GM23338 (cell line): ENCODE results near the gene KIAA1328. TPM values are rescaled to one million over a fixed set of nuclear protein-coding genes. Genes with fewer than 3 reads are reported as not detected.

Experiments
- ATAC-seq: fragments of 200-7000 bp; cut with Tn5 transposase; 3 replicates; pipeline ENCODE4 v1.9.1; 2020
- DNase-seq: peaks from one replicate; pipeline ENCODE4 v3.0.0-alpha.2; 2015; ENCODE audit warnings: low spot score
- H2AFZ ChIP-seq: fragments of 200-600 bp; sonication (generic); 2 replicates; pipeline ENCODE4 v1.8.0; 2016; ENCODE audit warnings: antibody characterized with exemption, mild to moderate bottlenecking, moderate library complexity
- H3F3A ChIP-seq: fragments of 200-600 bp; sonication (generic); replicated peaks from 2 replicates; pipeline ENCODE4 v1.8.0; 2017; ENCODE audit warnings: antibody characterized with exemption, mixed run types, low read depth
- H3K27ac ChIP-seq: fragments of 200-600 bp; sonication (generic); 2 replicates; pipeline ENCODE4 v1.6.1; 2016; ENCODE audit warnings: low read depth
- H3K27me3 ChIP-seq: fragments of 200-600 bp; sonication (generic); 2 replicates; pipeline ENCODE4 v1.8.0; 2016; ENCODE audit warnings: mild to moderate bottlenecking, mixed run types, moderate library complexity; ENCODE audit not compliant: insufficient read depth
- H3K36me3 ChIP-seq: fragments of 200-600 bp; sonication (generic); 2 replicates; pipeline ENCODE4 v1.8.0; 2016; ENCODE audit warnings: mild to moderate bottlenecking; ENCODE audit not compliant: insufficient read depth
- H3K4me1 ChIP-seq: fragments of 200-600 bp; sonication (generic); 2 replicates; pipeline ENCODE4 v1.8.0; 2016; ENCODE audit warnings: mild to moderate bottlenecking, moderate library complexity; ENCODE audit not compliant: insufficient read depth
- H3K4me2 ChIP-seq: fragments of 200-600 bp; sonication (generic); 2 replicates; pipeline ENCODE4 v1.7.1; 2017; ENCODE audit warnings: mixed run types
- H3K4me3 ChIP-seq: fragments of 200-600 bp; sonication (generic); 2 replicates; pipeline ENCODE4 v1.6.1; 2016; ENCODE audit warnings: mixed run types
- H3K79me2 ChIP-seq: fragments of 200-600 bp; sonication (generic); replicated peaks from 2 replicates; pipeline ENCODE4 v1.8.0; 2017; ENCODE audit warnings: mild to moderate bottlenecking; ENCODE audit not compliant: insufficient read depth
- H3K9me2 ChIP-seq: fragments of 200-600 bp; sonication (generic); 2 replicates; pipeline ENCODE4 v1.8.0; 2017; ENCODE audit not compliant: insufficient read depth
- H4K20me1 ChIP-seq: fragments of 200-600 bp; sonication (generic); replicated peaks from 2 replicates; pipeline ENCODE4 v1.8.0; 2017; ENCODE audit warnings: mild to moderate bottlenecking; ENCODE audit not compliant: insufficient read depth
- H3K27ac Mint-ChIP-seq: 2 replicates; pipeline ENCODE4 v1.8.0; 2020; ENCODE audit warnings: inconsistent platforms, mild to moderate bottlenecking, moderate library complexity, mixed read lengths
- H3K27me3 Mint-ChIP-seq: 3 replicates; pipeline ENCODE4 v1.8.0; 2022; ENCODE audit warnings: low read depth, mild to moderate bottlenecking, moderate library complexity, mixed read lengths, inconsistent platforms; ENCODE audit not compliant: insufficient read depth, poor library complexity
- H3K36me3 Mint-ChIP-seq: 3 replicates; pipeline ENCODE4 v1.8.0; 2021; ENCODE audit warnings: low read depth, mild to moderate bottlenecking, inconsistent platforms, moderate library complexity, mixed read lengths
- H3K4me1 Mint-ChIP-seq: 3 replicates; pipeline ENCODE4 v1.8.0; 2020; ENCODE audit warnings: mild to moderate bottlenecking, inconsistent platforms, mixed read lengths
- H3K4me3 Mint-ChIP-seq: 3 replicates; pipeline ENCODE4 v1.8.0; 2021; ENCODE audit warnings: moderate library complexity, mild to moderate bottlenecking, inconsistent platforms, mixed read lengths
- H3K9me3 Mint-ChIP-seq: 3 replicates; pipeline ENCODE4 v1.8.0; 2020; ENCODE audit warnings: moderate library complexity, mild to moderate bottlenecking, inconsistent platforms, mixed read lengths
- CREB1 ChIP-seq: fragments of 250-450 bp; sonication (Bioruptor Pico); IDR thresholded peaks from 2 replicates; pipeline ENCODE4 v1.5.0; 2020; ENCODE audit warnings: low read depth, mild to moderate bottlenecking, moderate library complexity
- CTCF ChIP-seq, 2 experiments: fragments of 200-600 bp in 1 of 2; sonication (generic) in 1 of 2; conservative IDR thresholded peaks; 2 replicates each; pipeline versions ENCODE4 v1.5.1 to v1.6.1; 2016 to 2017; ENCODE audit warnings: antibody characterized with exemption in 2 of 2, low read depth in 2 of 2, mild to moderate bottlenecking in 2 of 2, moderate library complexity in 1 of 2
- EZH2 ChIP-seq: fragments of 200-600 bp; sonication (generic); IDR thresholded peaks from one replicate; pipeline ENCODE4 v1.8.0; 2017; ENCODE audit warnings: antibody characterized with exemption, mild to moderate bottlenecking, low read depth; ENCODE audit not compliant: unreplicated experiment
- EZH2phosphoT487 ChIP-seq: fragments of 200-600 bp; sonication (generic); IDR thresholded peaks from one replicate; pipeline ENCODE4 v1.8.1; 2018; ENCODE audit warnings: antibody characterized with exemption; ENCODE audit not compliant: unreplicated experiment
- JUNB ChIP-seq: IDR thresholded peaks from one replicate; pipeline ENCODE4 v1.6.1; 2016; ENCODE audit warnings: antibody characterized with exemption; ENCODE audit not compliant: unreplicated experiment
- NANOG ChIP-seq: IDR thresholded peaks from 2 replicates; pipeline ENCODE4 v1.6.1; 2016; ENCODE audit warnings: antibody characterized with exemption, borderline replicate concordance
- POLR2AphosphoS5 ChIP-seq: IDR thresholded peaks from 2 replicates; pipeline ENCODE4 v1.6.1; 2016; ENCODE audit warnings: antibody characterized with exemption, low read depth
- STAT1 ChIP-seq: IDR thresholded peaks from one replicate; pipeline ENCODE4 v1.6.1; 2016; ENCODE audit warnings: antibody characterized with exemption; ENCODE audit not compliant: unreplicated experiment
- ZNF114 ChIP-seq: fragments of 250-450 bp; sonication (Bioruptor Pico); IDR thresholded peaks from 2 replicates; pipeline ENCODE4 v1.5.0; 2020; ENCODE audit warnings: mild to moderate bottlenecking, moderate library complexity
- ZNF331 ChIP-seq: fragments of 250-450 bp; sonication (Bioruptor Pico); IDR thresholded peaks from 2 replicates; pipeline ENCODE4 v1.5.0; 2020; ENCODE audit warnings: low read depth, mild to moderate bottlenecking, moderate library complexity
- ZNF462 ChIP-seq: fragments of 250-450 bp; sonication (Bioruptor Pico); IDR thresholded peaks from 2 replicates; pipeline ENCODE4 v1.5.0; 2020; ENCODE audit warnings: mild to moderate bottlenecking, moderate library complexity
- polyA plus RNA-seq: library from polyadenylated mRNA; unstranded; fragments of >200 nt; fragmentation: Nextera tagmentation; extraction: Ambion mirVana; gene quantifications from 2 replicates; pipeline ENCODE4 v1.2.1, GENCODE V29; 2016
- total RNA-seq: library from RNA; depleted of rRNA; stranded (reverse); fragments of >200 nt; shearing (Covaris generic); gene quantifications from 2 replicates; pipeline ENCODE4 v1.2.3, GENCODE V29; 2014
- TF ChIP-seq, protein P1 (sequence below): IDR thresholded peaks from one replicate; pipeline ENCODE4 v1.6.1; 2018; ENCODE audit warnings: antibody characterized with exemption; ENCODE audit not compliant: unreplicated experiment
- TF ChIP-seq, protein P2 (sequence below): IDR thresholded peaks from 2 replicates; pipeline ENCODE4 v1.6.1; 2016; ENCODE audit warnings: antibody characterized with exemption

KIAA1328 gene
- total and polyA plus RNA-seq, 2 experiments from 2014 or later, result 5.2 to 8.4 TPM

DNA sequence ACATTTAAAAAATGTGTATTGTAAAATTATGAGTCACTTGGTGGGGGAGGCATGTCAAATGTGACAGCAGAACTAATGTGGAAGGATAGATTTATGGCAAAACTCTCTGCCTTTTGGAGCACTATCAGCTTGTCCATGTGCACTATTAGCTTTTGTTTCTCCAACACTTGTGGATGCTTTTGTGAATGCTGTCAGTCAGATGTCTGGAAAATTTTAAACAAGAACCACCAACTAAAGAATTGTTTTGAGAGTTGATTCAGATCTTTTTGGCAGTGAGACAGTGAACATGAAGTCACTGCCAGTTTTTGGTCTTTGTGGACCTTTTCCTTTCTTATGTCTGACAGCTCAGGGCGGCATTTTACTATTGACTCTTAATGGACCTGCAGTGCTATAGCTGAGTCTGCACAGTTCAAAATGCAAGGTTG, 72.4 kb downstream of the KIAA1328 start:
- Mint-ChIP-seq H3K4me3 (no peak overlapping the region), H3K9me3 (no peaks in the 10 kb centered on the region; the same call in 2 of the 3 replicates), H3K36me3 (no peaks in the 10 kb centered on the region), H3K4me1 (no peaks in the 10 kb centered on the region), H3K27me3 (no peaks in the 10 kb centered on the region), H3K27ac (no peak overlapping the region)
- Histone ChIP-seq H3K36me3 (no peaks in the 10 kb centered on the region), H3K27me3 (no peaks in the 10 kb centered on the region), H3K4me3 (no peak overlapping the region), H3K4me2 (no peak overlapping the region), H3K4me1 (no peaks in the 10 kb centered on the region), H3K27ac (no peak overlapping the region), H4K20me1 (no peaks in the 10 kb centered on the region), H3K79me2 (no peaks in the 10 kb centered on the region), H2AFZ (no peak overlapping the region), H3K9me2 (no peaks in the 10 kb centered on the region), H3F3A (no peaks in the 10 kb centered on the region)
- TF ChIP-seq EZH2phosphoT487, result no peak
- no peak for TF ChIP-seq JUNB
- no peak for TF ChIP-seq ZNF114 (CRISPR knock-in tag)
- TF ChIP-seq POLR2AphosphoS5, result no peak
- TF ChIP-seq NANOG, result no peak
- TF ChIP-seq EZH2, result no peak
- no peak for TF ChIP-seq ZNF331
- TF ChIP-seq ZNF462 (CRISPR knock-in tag), result no peak
- TF ChIP-seq, protein P1, sequence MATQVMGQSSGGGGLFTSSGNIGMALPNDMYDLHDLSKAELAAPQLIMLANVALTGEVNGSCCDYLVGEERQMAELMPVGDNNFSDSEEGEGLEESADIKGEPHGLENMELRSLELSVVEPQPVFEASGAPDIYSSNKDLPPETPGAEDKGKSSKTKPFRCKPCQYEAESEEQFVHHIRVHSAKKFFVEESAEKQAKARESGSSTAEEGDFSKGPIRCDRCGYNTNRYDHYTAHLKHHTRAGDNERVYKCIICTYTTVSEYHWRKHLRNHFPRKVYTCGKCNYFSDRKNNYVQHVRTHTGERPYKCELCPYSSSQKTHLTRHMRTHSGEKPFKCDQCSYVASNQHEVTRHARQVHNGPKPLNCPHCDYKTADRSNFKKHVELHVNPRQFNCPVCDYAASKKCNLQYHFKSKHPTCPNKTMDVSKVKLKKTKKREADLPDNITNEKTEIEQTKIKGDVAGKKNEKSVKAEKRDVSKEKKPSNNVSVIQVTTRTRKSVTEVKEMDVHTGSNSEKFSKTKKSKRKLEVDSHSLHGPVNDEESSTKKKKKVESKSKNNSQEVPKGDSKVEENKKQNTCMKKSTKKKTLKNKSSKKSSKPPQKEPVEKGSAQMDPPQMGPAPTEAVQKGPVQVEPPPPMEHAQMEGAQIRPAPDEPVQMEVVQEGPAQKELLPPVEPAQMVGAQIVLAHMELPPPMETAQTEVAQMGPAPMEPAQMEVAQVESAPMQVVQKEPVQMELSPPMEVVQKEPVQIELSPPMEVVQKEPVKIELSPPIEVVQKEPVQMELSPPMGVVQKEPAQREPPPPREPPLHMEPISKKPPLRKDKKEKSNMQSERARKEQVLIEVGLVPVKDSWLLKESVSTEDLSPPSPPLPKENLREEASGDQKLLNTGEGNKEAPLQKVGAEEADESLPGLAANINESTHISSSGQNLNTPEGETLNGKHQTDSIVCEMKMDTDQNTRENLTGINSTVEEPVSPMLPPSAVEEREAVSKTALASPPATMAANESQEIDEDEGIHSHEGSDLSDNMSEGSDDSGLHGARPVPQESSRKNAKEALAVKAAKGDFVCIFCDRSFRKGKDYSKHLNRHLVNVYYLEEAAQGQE, result no peak
- no peak for TF ChIP-seq STAT1
- no peak for TF ChIP-seq CREB1 (CRISPR knock-in tag)
- TF ChIP-seq, protein P2, sequence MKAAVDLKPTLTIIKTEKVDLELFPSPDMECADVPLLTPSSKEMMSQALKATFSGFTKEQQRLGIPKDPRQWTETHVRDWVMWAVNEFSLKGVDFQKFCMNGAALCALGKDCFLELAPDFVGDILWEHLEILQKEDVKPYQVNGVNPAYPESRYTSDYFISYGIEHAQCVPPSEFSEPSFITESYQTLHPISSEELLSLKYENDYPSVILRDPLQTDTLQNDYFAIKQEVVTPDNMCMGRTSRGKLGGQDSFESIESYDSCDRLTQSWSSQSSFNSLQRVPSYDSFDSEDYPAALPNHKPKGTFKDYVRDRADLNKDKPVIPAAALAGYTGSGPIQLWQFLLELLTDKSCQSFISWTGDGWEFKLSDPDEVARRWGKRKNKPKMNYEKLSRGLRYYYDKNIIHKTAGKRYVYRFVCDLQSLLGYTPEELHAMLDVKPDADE, result no peak
- no peak for TF ChIP-seq CTCF (conservative IDR thresholded peaks at IDR 0.05; ENCODE audit: low read depth in 2 of 2)
- DNase-seq (no peak), ATAC-seq (no peak)
